ENCODE measurements around the gene GTF3C2. TPM values are rescaled to one million over a fixed set of nuclear protein-coding genes. Genes with fewer than 3 reads are reported as not detected.

The GTF3C2 gene
- total and polyA plus RNA-seq, 9 of the 15 experiments (the other 6 are each of a cell fraction or from before 2014, with no cell fraction given), result 35.5 to 96.8 (median 53.0) TPM

DNA sequence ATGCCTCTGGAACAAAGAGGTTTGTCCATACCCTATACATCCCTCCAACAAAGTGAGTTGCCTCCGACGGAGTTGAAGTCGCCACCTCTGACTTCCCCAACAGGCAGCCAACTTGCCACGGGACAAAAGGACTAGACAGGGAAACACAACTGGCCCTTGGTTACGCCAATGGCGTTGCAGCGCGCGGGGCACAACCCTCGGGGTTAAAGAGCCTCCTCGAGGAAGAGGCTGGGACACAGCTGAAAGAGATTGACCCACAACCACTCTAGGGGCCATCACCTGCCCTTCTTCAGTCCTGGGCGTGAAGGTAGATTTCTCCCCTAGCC lies 545 bp downstream of the GTF3C2 start (continued):
- TF ChIP-seq, protein P1, sequence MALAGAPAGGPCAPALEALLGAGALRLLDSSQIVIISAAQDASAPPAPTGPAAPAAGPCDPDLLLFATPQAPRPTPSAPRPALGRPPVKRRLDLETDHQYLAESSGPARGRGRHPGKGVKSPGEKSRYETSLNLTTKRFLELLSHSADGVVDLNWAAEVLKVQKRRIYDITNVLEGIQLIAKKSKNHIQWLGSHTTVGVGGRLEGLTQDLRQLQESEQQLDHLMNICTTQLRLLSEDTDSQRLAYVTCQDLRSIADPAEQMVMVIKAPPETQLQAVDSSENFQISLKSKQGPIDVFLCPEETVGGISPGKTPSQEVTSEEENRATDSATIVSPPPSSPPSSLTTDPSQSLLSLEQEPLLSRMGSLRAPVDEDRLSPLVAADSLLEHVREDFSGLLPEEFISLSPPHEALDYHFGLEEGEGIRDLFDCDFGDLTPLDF (CRISPR knock-in tag; IDR thresholded peaks at IDR 0.05), result 0 out of 2 replicates have a peak, but pooled peaks have one; percentile 4
- no peak for TF ChIP-seq GATAD2A (IDR thresholded peaks at IDR 0.05)
- 0 out of 2 replicates have a peak, but pooled peaks have one; percentile 28 for TF ChIP-seq RUNX1 (IDR thresholded peaks at IDR 0.05; ENCODE audit: low read depth)
- TF ChIP-seq HDAC8 (tag; IDR thresholded peaks at IDR 0.05), result 0 out of 2 replicates have a peak, but pooled peaks have one; percentile 14
- no peak for TF ChIP-seq ZNF695 (CRISPR knock-in tag; IDR thresholded peaks at IDR 0.05)
- TF ChIP-seq, protein P2, sequence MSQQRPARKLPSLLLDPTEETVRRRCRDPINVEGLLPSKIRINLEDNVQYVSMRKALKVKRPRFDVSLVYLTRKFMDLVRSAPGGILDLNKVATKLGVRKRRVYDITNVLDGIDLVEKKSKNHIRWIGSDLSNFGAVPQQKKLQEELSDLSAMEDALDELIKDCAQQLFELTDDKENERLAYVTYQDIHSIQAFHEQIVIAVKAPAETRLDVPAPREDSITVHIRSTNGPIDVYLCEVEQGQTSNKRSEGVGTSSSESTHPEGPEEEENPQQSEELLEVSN (IDR thresholded peaks at IDR 0.05; ENCODE audit: borderline replicate concordance in 1 of 2, extremely low read depth in 1 of 2, insufficient read depth in 1 of 2, insufficient read length in 1 of 2, low read depth in 1 of 2, low read length in 1 of 2, poor library complexity in 1 of 2, severe bottlenecking in 1 of 2), result peak in 1 of 2 experiments; percentile 15
- no peak for TF ChIP-seq ZC3H11A (IDR thresholded peaks at IDR 0.05; ENCODE audit: low read depth, low read length)

DNA sequence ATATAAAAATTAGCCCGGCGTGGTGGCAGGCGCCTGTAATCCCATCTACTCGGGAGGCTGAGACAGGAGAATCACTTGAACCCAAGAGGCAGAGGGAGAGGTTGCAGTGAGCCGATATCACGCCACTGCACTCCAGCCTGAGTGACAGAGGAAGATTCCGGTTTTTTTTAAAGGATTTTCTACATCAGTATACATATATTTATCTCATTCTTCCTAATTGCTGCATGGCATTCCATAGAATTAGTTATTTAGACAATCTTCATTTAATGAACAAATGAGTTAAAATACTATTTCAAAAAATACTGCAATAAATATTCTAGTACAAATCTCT lies 2.0 kb downstream of the GTF3C2 start:
- Histone ChIP-seq H4K20me1 (replicated peaks; ENCODE audit: control insufficient read depth, insufficient read depth, low read length) (no peaks in the 10 kb centered on the region), H3K79me2 (ENCODE audit: control insufficient read depth, insufficient read depth, low read length) (peaks cover 90% of the 10 kb centered on the region), H3K27me3 (ENCODE audit: control insufficient read depth in 2 of 2, insufficient read depth in 2 of 2, low read length in 2 of 2) (no peaks in the 10 kb centered on the region), H2AFZ (ENCODE audit: low read depth, low read length) (no peak overlapping the region), H3K9me1 (ENCODE audit: control insufficient read depth, insufficient read depth, low read length) (no peaks in the 10 kb centered on the region), H3K27ac (ENCODE audit: extremely low read depth, low read depth, low read length) (peak overlapping the region; percentile 98), H3K9me3 (replicated peaks; ENCODE audit: control insufficient read depth, insufficient read depth, low read depth, low read length) (no peaks in the 10 kb centered on the region), H3K36me3 (ENCODE audit: control insufficient read depth, insufficient read depth, low read length) (peaks cover 14% of the 10 kb centered on the region), H3K4me3 (no peak overlapping the region), H3K4me1 (replicated peaks in 1 of 2; ENCODE audit: control insufficient read depth in 2 of 2, insufficient read depth in 2 of 2, low read length in 2 of 2) (peaks cover 12 to 19% of the 10 kb centered on the region in 2 experiments; a peak in 4 of 5 replicates), H3K9ac (ENCODE audit: insufficient read depth in 1 of 2, low read depth in 2 of 2, low read length in 2 of 2) (peak overlapping the region in 1 of 2 experiments; percentile 97; a peak in 1 of 4 replicates), H3K4me2 (ENCODE audit: insufficient read depth, low read length) (peak overlapping the region; percentile 57; the same call in 1 of the 2 replicates)
- intact Hi-C loops (cut with micrococcal nuclease), result no loop called here
- TF ChIP-seq SP1 (CRISPR knock-in tag; IDR thresholded peaks at IDR 0.05), result peak; percentile 42; the same call in 1 of the 2 replicates
- TF ChIP-seq, protein P3, sequence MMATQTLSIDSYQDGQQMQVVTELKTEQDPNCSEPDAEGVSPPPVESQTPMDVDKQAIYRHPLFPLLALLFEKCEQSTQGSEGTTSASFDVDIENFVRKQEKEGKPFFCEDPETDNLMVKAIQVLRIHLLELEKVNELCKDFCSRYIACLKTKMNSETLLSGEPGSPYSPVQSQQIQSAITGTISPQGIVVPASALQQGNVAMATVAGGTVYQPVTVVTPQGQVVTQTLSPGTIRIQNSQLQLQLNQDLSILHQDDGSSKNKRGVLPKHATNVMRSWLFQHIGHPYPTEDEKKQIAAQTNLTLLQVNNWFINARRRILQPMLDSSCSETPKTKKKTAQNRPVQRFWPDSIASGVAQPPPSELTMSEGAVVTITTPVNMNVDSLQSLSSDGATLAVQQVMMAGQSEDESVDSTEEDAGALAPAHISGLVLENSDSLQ (IDR thresholded peaks at IDR 0.05), result peak; percentile 88
- TF ChIP-seq ZSCAN29 (IDR thresholded peaks at IDR 0.05), result peak; percentile 14
- TF ChIP-seq BCOR (IDR thresholded peaks at IDR 0.05), result 0 out of 2 replicates have a peak, but pooled peaks have one; percentile 8
- TF ChIP-seq FOXJ2 (tag; IDR thresholded peaks at IDR 0.05), result 0 out of 2 replicates have a peak, but pooled peaks have one; percentile 11
- peak in 1 of 2 experiments; percentile 5; a peak in 1 of 4 replicates for TF ChIP-seq KDM1A (IDR thresholded peaks at IDR 0.05)
- no peak for TF ChIP-seq ZFP30 (CRISPR knock-in tag; IDR thresholded peaks at IDR 0.05; ENCODE audit: borderline replicate concordance)
- TF ChIP-seq COPS2 (conservative IDR thresholded peaks at IDR 0.05), result no peak
- no peak for TF ChIP-seq ZNF140 (CRISPR knock-in tag; IDR thresholded peaks at IDR 0.05)
- 0 out of 2 replicates have a peak, but pooled peaks have one; percentile 19 for TF ChIP-seq ZNF384 (IDR thresholded peaks at IDR 0.05; ENCODE audit: low read depth, low read length)
- no peak for DNase-seq (ENCODE audit: extremely low read depth in 1 of 4, low spot score in 3 of 4)
- no peak for ATAC-seq
- CTCF ChIA-PET (ENCODE audit: low intra/inter-chr PET ratio), result no interaction called here
- POLR2A ChIA-PET, result interaction anchor here (0.6 to 1.8 kb wide), 5 partner anchors 10 to 328 kb away, joined by 3 to 20 read pairs (median 8); partner anchors contain the start of genes EIF2B4, MPV17 and SNX17
- 9% methylated on average over 7 of the region's 7 CpGs for WGBS (ENCODE audit: insufficient coverage, low coverage, missing lambda C conversion rate)
- no TSS peak for BruUV-seq (replicated peaks)
- no peak for FAIRE-seq
- in situ Hi-C loops (cut with MboI), result no loop called here
